Uterus (tissue), 4 donors: ENCODE measurements around the gene MSL2. TPM values are rescaled to one million over a fixed set of nuclear protein-coding genes. Genes with fewer than 3 reads are reported as not detected.
"Not testable (repeated sequence)": the region's sequence is repeated elsewhere in the genome, so short reads cannot be mapped to it uniquely, and the experiment has no call there.

ENCODE experiments used
- DNase-seq, 2 donors: peaks; one replicate each; pipeline ENCODE4 v3.0.0-alpha.2; 2019 to 2020
- H3K27ac ChIP-seq, 2 donors: fragments of 200-600 bp; sonication (generic); 1 replicate in 1 of 2; 2 replicates in 1 of 2; pipeline ENCODE4 v1.5.1; 2016 to 2018
- H3K27me3 ChIP-seq, 2 donors: fragments of 200-600 bp; sonication (generic); one replicate each; pipeline ENCODE4 v1.5.1; 2018 to 2019; ENCODE audit warnings: control low read depth in 1 of 2
- H3K36me3 ChIP-seq, 2 donors: fragments of 200-600 bp; sonication (generic); one replicate each; pipeline ENCODE4 v1.5.1; 2019; ENCODE audit warnings: control low read depth in 1 of 2
- H3K4me1 ChIP-seq, 2 donors: fragments of 200-600 bp; sonication (generic); one replicate each; pipeline ENCODE4 v1.5.1; 2018 to 2019; ENCODE audit warnings: control low read depth in 1 of 2
- H3K4me3 ChIP-seq, 2 donors: fragments of 200-600 bp; sonication (generic); 1 replicate in 1 of 2; 2 replicates in 1 of 2; pipeline ENCODE4 v1.5.1; 2018 to 2019; ENCODE audit warnings: mild to moderate bottlenecking in 1 of 2
- H3K9me3 ChIP-seq, 2 donors: fragments of 200-600 bp; sonication (generic); one replicate each; pipeline ENCODE4 v1.5.1; 2019; ENCODE audit warnings: control low read depth in 1 of 2
- CTCF ChIP-seq, 4 experiments: fragments of 200-600 bp in 2 of 4; fragments of 450-650 bp in 2 of 4; sonication (generic) in 2 of 4; IDR thresholded peaks; one replicate each; pipeline ENCODE4 v1.5.1; 2016 to 2019; ENCODE audit warnings: antibody characterized with exemption in 4 of 4, mild to moderate bottlenecking in 2 of 4, moderate library complexity in 1 of 4
- POLR2A ChIP-seq, 2 donors: fragments of 450-650 bp; IDR thresholded peaks; one replicate each; pipeline ENCODE4 v1.6.1; 2016; ENCODE audit warnings: antibody characterized with exemption in 2 of 2, mild to moderate bottlenecking in 1 of 2, moderate library complexity in 1 of 2
- intact Hi-C: fragments of 100-400 bp; cut with DNase I; formaldehyde crosslinking; loops from one replicate; pipeline ENCODE4 v1.15.1; 2023; ENCODE audit warnings: low total_unique reads
- total RNA-seq, 4 donors: library from RNA; depleted of rRNA in 3 of 4; stranded (reverse); fragments of >200 nt in 3 of 4; gene quantifications; one replicate each; pipeline versions ENCODE4 v1.1.0 to v1.2.4, GENCODE V29; 2014 to 2023
- donor health status: DM: yes; HTN: yes; CAD: no.

The MSL2 gene
- total RNA-seq, 4 donors from 2014 or later: 17.7 to 53.0 (median 32.9) TPM

DNA sequence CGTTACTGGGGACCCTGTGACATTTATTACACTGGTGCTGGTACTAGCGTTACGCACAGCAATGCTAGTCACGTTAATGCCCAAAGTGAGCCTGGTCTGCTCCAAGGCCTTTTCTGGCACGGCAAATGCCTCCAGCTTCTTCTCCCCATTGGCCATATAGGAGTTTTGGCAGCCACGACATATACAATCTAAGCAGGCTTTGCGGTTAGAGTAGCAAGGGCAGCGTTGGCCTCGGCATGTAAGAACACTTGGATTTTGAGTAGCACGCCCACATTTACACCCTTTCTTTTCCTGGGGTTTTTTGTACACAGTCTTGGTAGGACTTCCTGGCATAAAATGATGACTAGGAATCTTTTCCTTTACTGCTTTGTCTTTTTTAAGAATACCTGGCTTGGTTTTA is 44.9 kb downstream of the MSL2 start:
- intact Hi-C loops: no loop called here
- H3K4me3 ChIP-seq: no peak overlapping the region
- H3K36me3 ChIP-seq: no peaks in the 10 kb centered on the region
- no peaks in the 10 kb centered on the region for H3K9me3 ChIP-seq
- TF ChIP-seq POLR2A (IDR thresholded peaks at IDR 0.05): no peak
- no peak for TF ChIP-seq CTCF (IDR thresholded peaks at IDR 0.05)
- no peak overlapping the region for H3K27ac ChIP-seq
- no peak for DNase-seq
- no peaks in the 10 kb centered on the region for H3K27me3 ChIP-seq
- no peaks in the 10 kb centered on the region for H3K4me1 ChIP-seq

DNA sequence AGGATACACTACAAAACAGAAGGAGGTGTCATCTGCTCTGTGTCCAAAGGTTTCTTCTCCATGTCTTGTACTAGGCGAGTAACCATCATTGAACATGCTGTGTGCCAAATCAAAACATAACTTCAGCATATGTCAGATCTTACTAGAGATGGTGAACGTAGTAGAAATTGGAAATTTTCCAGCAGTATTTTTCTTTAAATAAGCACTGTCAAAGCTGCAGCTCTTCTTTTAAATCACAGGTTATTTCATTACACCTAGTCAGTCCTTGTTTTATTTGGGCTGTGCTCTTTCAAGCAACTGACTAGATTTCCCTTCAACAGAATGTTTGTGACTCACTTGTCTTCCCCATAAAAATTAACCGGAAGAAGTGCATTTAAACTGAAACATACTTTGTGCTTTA is 46.5 kb downstream of the MSL2 start:
- H3K4me1 ChIP-seq: no peaks in the 10 kb centered on the region
- intact Hi-C loops: no loop called here
- no peak overlapping the region for H3K4me3 ChIP-seq
- H3K36me3 ChIP-seq: no peaks in the 10 kb centered on the region
- no peak overlapping the region for H3K27ac ChIP-seq
- DNase-seq: no peak
- TF ChIP-seq POLR2A (IDR thresholded peaks at IDR 0.05) (no peak), CTCF (IDR thresholded peaks at IDR 0.05) (no peak)
- no peaks in the 10 kb centered on the region for H3K27me3 ChIP-seq
- H3K9me3 ChIP-seq: no peaks in the 10 kb centered on the region

GRCh38 chr3:136146981-136147729 is 49.0 kb downstream of the MSL2 start:
- no peaks in the 10 kb centered on the region for H3K36me3 ChIP-seq
- intact Hi-C loops: no loop called here
- DNase-seq: no peak
- peaks cover 0 to 6% of the 10 kb centered on the region in 2 donors for H3K4me1 ChIP-seq
- no peak overlapping the region for H3K4me3 ChIP-seq
- H3K27ac ChIP-seq: no peak overlapping the region
- no peaks in the 10 kb centered on the region for H3K9me3 ChIP-seq
- TF ChIP-seq CTCF (IDR thresholded peaks at IDR 0.05) (no peak), POLR2A (IDR thresholded peaks at IDR 0.05) (no peak)
- H3K27me3 ChIP-seq: no peaks in the 10 kb centered on the region

GRCh38 chr3:136144397-136144796 is 51.7 kb downstream of the MSL2 start:
- H3K4me1 ChIP-seq, DNase-seq, H3K4me3 ChIP-seq, H3K9me3 ChIP-seq, H3K36me3 ChIP-seq, H3K27me3 ChIP-seq, intact Hi-C loops, H3K27ac ChIP-seq: not testable (repeated sequence)

- intact Hi-C loops: no loop called here
- Histone ChIP-seq H3K27me3 (no peaks in the 10 kb centered on the region), H3K4me1 (peaks cover 0 to 7% of the 10 kb centered on the region in 2 donors), H3K36me3 (no peaks in the 10 kb centered on the region), H3K27ac (peak overlapping the region; percentile 32 to 54), H3K4me3 (no peak overlapping the region), H3K9me3 (no peaks in the 10 kb centered on the region)
- no peak for DNase-seq
- TF ChIP-seq POLR2A (IDR thresholded peaks at IDR 0.05) (no peak), CTCF (IDR thresholded peaks at IDR 0.05) (no peak)
These were observed 53.5 kb downstream of the MSL2 start for GRCh38 chr3:136142592-136142991.
